ENCODE results near the gene TRHDE.

DNA sequence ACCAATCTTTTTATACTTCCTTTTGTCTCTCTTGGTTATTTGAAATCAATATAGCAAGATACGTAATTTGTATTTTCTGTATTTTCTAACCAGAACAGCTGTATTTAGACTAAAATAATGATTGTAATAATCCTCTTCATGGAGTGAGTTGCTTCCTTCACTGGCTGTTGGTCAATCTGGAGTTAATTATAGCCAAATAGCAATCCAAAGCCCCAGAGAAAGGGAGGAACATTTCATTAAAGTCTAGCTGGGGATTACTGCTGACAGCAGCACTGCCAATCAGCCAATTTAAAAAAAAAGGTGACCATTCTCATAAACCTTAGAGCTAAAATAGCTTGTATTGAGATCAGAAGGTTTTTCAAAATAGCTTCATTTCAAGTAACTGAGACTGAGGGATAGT lies 118.0 kb downstream of the TRHDE start:
- TF ChIP-seq, protein P1, sequence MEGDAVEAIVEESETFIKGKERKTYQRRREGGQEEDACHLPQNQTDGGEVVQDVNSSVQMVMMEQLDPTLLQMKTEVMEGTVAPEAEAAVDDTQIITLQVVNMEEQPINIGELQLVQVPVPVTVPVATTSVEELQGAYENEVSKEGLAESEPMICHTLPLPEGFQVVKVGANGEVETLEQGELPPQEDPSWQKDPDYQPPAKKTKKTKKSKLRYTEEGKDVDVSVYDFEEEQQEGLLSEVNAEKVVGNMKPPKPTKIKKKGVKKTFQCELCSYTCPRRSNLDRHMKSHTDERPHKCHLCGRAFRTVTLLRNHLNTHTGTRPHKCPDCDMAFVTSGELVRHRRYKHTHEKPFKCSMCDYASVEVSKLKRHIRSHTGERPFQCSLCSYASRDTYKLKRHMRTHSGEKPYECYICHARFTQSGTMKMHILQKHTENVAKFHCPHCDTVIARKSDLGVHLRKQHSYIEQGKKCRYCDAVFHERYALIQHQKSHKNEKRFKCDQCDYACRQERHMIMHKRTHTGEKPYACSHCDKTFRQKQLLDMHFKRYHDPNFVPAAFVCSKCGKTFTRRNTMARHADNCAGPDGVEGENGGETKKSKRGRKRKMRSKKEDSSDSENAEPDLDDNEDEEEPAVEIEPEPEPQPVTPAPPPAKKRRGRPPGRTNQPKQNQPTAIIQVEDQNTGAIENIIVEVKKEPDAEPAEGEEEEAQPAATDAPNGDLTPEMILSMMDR (IDR thresholded peaks at IDR 0.05; ENCODE audit: insufficient read depth, low read length), result no peak
- TF ChIP-seq POLR2AphosphoS5 (IDR thresholded peaks at IDR 0.05; ENCODE audit: low read depth), result no peak
- no peak for TF ChIP-seq GABPA (IDR thresholded peaks at IDR 0.05; ENCODE audit: low read depth)
- TF ChIP-seq, protein P2, sequence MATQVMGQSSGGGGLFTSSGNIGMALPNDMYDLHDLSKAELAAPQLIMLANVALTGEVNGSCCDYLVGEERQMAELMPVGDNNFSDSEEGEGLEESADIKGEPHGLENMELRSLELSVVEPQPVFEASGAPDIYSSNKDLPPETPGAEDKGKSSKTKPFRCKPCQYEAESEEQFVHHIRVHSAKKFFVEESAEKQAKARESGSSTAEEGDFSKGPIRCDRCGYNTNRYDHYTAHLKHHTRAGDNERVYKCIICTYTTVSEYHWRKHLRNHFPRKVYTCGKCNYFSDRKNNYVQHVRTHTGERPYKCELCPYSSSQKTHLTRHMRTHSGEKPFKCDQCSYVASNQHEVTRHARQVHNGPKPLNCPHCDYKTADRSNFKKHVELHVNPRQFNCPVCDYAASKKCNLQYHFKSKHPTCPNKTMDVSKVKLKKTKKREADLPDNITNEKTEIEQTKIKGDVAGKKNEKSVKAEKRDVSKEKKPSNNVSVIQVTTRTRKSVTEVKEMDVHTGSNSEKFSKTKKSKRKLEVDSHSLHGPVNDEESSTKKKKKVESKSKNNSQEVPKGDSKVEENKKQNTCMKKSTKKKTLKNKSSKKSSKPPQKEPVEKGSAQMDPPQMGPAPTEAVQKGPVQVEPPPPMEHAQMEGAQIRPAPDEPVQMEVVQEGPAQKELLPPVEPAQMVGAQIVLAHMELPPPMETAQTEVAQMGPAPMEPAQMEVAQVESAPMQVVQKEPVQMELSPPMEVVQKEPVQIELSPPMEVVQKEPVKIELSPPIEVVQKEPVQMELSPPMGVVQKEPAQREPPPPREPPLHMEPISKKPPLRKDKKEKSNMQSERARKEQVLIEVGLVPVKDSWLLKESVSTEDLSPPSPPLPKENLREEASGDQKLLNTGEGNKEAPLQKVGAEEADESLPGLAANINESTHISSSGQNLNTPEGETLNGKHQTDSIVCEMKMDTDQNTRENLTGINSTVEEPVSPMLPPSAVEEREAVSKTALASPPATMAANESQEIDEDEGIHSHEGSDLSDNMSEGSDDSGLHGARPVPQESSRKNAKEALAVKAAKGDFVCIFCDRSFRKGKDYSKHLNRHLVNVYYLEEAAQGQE (IDR thresholded peaks at IDR 0.05; ENCODE audit: insufficient replicate concordance, low read depth), result no peak
- no peak for TF ChIP-seq SPI1 (IDR thresholded peaks at IDR 0.05; ENCODE audit: borderline replicate concordance, low read depth)

All from HL-60 (cell line).